Measurements from ENCODE around the gene OLFM1.

DNA sequence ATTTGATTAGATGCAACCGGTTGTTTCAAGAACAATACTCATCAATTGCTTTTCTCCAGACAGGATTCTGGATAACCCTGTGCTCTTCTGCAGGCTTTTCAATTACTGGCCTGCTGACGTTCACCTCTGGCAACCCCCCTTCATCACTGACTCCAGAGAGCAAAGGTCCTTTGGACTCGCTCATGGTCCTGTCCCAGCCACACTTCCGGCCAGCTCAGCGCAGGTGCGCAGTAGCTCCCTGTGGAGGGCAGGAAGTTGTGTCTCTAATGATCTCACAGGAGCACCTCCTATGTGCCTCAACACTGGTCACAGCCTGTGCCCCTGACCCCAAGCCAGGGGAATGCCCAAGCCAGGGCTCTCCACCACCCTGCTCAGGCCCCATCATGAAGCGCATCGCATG is 44.0 kb downstream of the OLFM1 start:
- TF ChIP-seq YY1 (IDR thresholded peaks at IDR 0.05; ENCODE audit: insufficient read depth, insufficient read length) (no peak), ZNF274 (IDR thresholded peaks at IDR 0.05; ENCODE audit: low read depth, low read length) (no peak)

All from NT2/D1 (cell line).